ENCODE measurements around the gene ADAP1. TPM values are rescaled to one million over a fixed set of nuclear protein-coding genes. Genes with fewer than 3 reads are reported as not detected.

The ADAP1 gene
- total RNA-seq, 1 experiment from 2014 or later, result 34.0 TPM

DNA sequence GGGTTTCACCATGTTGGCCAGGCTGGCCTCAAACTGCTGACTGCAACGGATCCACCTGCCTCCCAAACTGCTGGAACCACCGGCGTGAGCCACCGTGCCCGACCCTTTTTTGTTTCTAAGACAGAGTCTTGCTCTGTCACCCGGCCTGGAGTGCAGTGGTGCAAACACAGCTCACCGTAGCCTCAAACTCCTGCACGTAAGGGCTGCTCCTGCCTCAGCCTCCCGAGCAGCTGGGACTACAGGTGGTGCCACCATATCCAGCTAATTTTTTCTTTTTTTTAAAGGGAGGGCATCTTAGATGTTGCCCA lies 36.4 kb downstream of the ADAP1 start:
- H3K9me2 ChIP-seq (ENCODE audit: insufficient read depth), result no peaks in the 10 kb centered on the region
- no peaks in the 10 kb centered on the region for H3K79me2 ChIP-seq (ENCODE audit: insufficient read depth, low read length)
- ChIA-PET CTCF (no interaction called here), POLR2A (no interaction called here), RAD21 (ENCODE audit: low non-redundant PET in 1 of 2, low total read pairs in 2 of 2, uncharacterized antibody in 2 of 2, unreplicated experiment in 2 of 2) (no interaction called here)
- no peak overlapping the region for H2AFZ ChIP-seq (ENCODE audit: low read depth, low read length, poor library complexity, severe bottlenecking)
- H3K4me2 ChIP-seq (ENCODE audit: low read length), result no peak overlapping the region
- DNase-seq (ENCODE audit: low read depth, low spot score) (no peak), ATAC-seq (no peak)
- peaks cover 4 to 8% of the 10 kb centered on the region in 2 experiments; a peak in 3 of 4 replicates for H3K4me1 ChIP-seq (ENCODE audit: control insufficient read depth in 1 of 2, insufficient read depth in 2 of 2, low read length in 2 of 2)
- intact Hi-C loops (cut with micrococcal nuclease), result no loop called here
- no peaks in the 10 kb centered on the region for H3K36me3 ChIP-seq (ENCODE audit: control insufficient read depth in 1 of 2, insufficient read depth in 2 of 2, low read length in 2 of 2)
- no peaks in the 10 kb centered on the region for H4K20me1 ChIP-seq (ENCODE audit: insufficient read depth)
- no peaks in the 10 kb centered on the region for H3K9me3 ChIP-seq (ENCODE audit: control insufficient read depth in 1 of 2, insufficient read depth in 1 of 2, low read depth in 1 of 2, low read length in 2 of 2)
- no TSS peak for BruUV-seq (replicated peaks)
- H3K4me3 ChIP-seq (replicated peaks in 1 of 2; ENCODE audit: low read depth in 1 of 2, low read length in 2 of 2), result no peak overlapping the region
- no peaks in the 10 kb centered on the region for H3K27me3 ChIP-seq (ENCODE audit: insufficient read depth, low read length)
- H3K9ac ChIP-seq (ENCODE audit: low read length), result no peak overlapping the region
- no peak for TF ChIP-seq POLR2A (IDR thresholded peaks at IDR 0.05; ENCODE audit: borderline replicate concordance, extremely low read depth, insufficient read depth, insufficient read length)
- no peak for TF ChIP-seq ZNF274 (IDR thresholded peaks at IDR 0.05; ENCODE audit: low read depth, low read length)
- no peak for TF ChIP-seq EZH2 (IDR thresholded peaks at IDR 0.05)
- TF ChIP-seq YY1 (IDR thresholded peaks at IDR 0.05; ENCODE audit: extremely low read depth, insufficient replicate concordance, low read depth, low read length), result no peak
- TF ChIP-seq, protein P1, sequence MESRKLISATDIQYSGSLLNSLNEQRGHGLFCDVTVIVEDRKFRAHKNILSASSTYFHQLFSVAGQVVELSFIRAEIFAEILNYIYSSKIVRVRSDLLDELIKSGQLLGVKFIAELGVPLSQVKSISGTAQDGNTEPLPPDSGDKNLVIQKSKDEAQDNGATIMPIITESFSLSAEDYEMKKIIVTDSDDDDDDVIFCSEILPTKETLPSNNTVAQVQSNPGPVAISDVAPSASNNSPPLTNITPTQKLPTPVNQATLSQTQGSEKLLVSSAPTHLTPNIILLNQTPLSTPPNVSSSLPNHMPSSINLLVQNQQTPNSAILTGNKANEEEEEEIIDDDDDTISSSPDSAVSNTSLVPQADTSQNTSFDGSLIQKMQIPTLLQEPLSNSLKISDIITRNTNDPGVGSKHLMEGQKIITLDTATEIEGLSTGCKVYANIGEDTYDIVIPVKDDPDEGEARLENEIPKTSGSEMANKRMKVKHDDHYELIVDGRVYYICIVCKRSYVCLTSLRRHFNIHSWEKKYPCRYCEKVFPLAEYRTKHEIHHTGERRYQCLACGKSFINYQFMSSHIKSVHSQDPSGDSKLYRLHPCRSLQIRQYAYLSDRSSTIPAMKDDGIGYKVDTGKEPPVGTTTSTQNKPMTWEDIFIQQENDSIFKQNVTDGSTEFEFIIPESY (IDR thresholded peaks at IDR 0.05; ENCODE audit: extremely low read depth, insufficient replicate concordance, low read length), result no peak
- TF ChIP-seq, protein P2, sequence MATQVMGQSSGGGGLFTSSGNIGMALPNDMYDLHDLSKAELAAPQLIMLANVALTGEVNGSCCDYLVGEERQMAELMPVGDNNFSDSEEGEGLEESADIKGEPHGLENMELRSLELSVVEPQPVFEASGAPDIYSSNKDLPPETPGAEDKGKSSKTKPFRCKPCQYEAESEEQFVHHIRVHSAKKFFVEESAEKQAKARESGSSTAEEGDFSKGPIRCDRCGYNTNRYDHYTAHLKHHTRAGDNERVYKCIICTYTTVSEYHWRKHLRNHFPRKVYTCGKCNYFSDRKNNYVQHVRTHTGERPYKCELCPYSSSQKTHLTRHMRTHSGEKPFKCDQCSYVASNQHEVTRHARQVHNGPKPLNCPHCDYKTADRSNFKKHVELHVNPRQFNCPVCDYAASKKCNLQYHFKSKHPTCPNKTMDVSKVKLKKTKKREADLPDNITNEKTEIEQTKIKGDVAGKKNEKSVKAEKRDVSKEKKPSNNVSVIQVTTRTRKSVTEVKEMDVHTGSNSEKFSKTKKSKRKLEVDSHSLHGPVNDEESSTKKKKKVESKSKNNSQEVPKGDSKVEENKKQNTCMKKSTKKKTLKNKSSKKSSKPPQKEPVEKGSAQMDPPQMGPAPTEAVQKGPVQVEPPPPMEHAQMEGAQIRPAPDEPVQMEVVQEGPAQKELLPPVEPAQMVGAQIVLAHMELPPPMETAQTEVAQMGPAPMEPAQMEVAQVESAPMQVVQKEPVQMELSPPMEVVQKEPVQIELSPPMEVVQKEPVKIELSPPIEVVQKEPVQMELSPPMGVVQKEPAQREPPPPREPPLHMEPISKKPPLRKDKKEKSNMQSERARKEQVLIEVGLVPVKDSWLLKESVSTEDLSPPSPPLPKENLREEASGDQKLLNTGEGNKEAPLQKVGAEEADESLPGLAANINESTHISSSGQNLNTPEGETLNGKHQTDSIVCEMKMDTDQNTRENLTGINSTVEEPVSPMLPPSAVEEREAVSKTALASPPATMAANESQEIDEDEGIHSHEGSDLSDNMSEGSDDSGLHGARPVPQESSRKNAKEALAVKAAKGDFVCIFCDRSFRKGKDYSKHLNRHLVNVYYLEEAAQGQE (IDR thresholded peaks at IDR 0.05; ENCODE audit: low read depth), result no peak
- TF ChIP-seq SP1 (IDR thresholded peaks at IDR 0.05; ENCODE audit: low read depth), result no peak
- TF ChIP-seq, protein P3, sequence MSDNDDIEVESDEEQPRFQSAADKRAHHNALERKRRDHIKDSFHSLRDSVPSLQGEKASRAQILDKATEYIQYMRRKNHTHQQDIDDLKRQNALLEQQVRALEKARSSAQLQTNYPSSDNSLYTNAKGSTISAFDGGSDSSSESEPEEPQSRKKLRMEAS (IDR thresholded peaks at IDR 0.05), result no peak
- TF ChIP-seq TCF7L2 (IDR thresholded peaks at IDR 0.05; ENCODE audit: borderline replicate concordance, extremely low read depth, insufficient read depth, insufficient read length), result no peak
- no peak overlapping the region for H3K27ac ChIP-seq (ENCODE audit: low read depth, low read length)
